ENCODE data around the gene FCN2. TPM values are rescaled to one million over a fixed set of nuclear protein-coding genes. Genes with fewer than 3 reads are reported as not detected.

FCN2 gene
- total and polyA plus RNA-seq, 2 of the 13 experiments (the other 11 are each of a cell fraction or from before 2014, with no cell fraction given): not detected

DNA sequence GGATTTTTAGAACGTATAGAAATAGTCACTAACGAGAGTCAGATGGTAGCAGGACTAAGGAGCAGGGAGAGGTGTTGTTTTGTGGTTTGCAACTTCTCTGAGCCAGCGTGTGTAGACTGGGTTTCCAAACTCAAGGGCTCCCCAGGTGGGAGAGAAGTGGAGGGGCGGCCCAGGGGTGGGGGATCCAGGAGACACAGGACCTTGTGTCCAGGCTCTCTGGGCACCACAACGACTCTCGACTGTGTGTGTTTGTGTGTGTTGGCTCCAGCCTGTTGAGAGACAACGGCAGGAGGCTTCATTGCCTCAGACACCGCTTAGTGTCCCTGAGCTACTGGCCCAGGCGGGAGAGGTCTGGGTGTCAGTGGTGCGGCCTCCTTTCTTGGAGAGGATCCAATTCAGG, 38.0 kb downstream of the FCN2 start (continued):
- TF ChIP-seq, protein P1, sequence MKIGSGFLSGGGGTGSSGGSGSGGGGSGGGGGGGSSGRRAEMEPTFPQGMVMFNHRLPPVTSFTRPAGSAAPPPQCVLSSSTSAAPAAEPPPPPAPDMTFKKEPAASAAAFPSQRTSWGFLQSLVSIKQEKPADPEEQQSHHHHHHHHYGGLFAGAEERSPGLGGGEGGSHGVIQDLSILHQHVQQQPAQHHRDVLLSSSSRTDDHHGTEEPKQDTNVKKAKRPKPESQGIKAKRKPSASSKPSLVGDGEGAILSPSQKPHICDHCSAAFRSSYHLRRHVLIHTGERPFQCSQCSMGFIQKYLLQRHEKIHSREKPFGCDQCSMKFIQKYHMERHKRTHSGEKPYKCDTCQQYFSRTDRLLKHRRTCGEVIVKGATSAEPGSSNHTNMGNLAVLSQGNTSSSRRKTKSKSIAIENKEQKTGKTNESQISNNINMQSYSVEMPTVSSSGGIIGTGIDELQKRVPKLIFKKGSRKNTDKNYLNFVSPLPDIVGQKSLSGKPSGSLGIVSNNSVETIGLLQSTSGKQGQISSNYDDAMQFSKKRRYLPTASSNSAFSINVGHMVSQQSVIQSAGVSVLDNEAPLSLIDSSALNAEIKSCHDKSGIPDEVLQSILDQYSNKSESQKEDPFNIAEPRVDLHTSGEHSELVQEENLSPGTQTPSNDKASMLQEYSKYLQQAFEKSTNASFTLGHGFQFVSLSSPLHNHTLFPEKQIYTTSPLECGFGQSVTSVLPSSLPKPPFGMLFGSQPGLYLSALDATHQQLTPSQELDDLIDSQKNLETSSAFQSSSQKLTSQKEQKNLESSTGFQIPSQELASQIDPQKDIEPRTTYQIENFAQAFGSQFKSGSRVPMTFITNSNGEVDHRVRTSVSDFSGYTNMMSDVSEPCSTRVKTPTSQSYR (CRISPR knock-in tag; IDR thresholded peaks at IDR 0.05; ENCODE audit: borderline replicate concordance): no peak
- TF ChIP-seq, protein P2, sequence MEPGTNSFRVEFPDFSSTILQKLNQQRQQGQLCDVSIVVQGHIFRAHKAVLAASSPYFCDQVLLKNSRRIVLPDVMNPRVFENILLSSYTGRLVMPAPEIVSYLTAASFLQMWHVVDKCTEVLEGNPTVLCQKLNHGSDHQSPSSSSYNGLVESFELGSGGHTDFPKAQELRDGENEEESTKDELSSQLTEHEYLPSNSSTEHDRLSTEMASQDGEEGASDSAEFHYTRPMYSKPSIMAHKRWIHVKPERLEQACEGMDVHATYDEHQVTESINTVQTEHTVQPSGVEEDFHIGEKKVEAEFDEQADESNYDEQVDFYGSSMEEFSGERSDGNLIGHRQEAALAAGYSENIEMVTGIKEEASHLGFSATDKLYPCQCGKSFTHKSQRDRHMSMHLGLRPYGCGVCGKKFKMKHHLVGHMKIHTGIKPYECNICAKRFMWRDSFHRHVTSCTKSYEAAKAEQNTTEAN (CRISPR knock-in tag; conservative IDR thresholded peaks at IDR 0.05): no peak
- TF ChIP-seq SMYD3 (CRISPR knock-in tag; IDR thresholded peaks at IDR 0.05) (no peak), ZNF878 (CRISPR knock-in tag; IDR thresholded peaks at IDR 0.05) (no peak), ZC3H13 (CRISPR knock-in tag; IDR thresholded peaks at IDR 0.05) (no peak)

DNA sequence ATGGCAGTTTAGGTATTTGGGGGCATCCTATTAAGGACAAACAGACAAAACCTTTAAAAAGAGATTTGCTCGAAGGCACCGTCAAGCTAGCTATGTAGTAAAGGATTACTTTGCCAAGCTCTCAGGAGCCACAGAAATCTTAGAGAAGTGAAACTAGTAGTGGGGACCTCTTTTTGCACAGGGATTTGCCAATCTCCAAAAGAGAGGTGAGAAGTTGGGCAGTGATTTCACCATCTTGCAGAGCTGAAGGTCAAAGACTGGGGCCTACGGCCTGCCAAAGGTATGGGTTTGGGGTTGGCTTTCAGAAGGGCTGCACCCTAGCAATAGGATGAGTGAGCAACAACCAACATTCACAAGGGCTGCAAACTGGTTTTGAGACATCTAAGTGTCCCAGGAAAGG, 38.7 kb downstream of the FCN2 start:
- Histone ChIP-seq H3K4me2 (ENCODE audit: low read depth, low read length) (no peak overlapping the region), H3K27ac (ENCODE audit: extremely low read length, insufficient read depth, low read length) (no peak overlapping the region), H3K9ac (ENCODE audit: insufficient read depth, low read depth, low read length) (no peak overlapping the region), H3K4me3 (replicated peaks in 1 of 3; ENCODE audit: insufficient read depth in 1 of 3, low read depth in 2 of 3, low read length in 3 of 3) (no peak overlapping the region), H4K20me1 (ENCODE audit: insufficient read depth, low read length) (no peaks in the 10 kb centered on the region), H3K36me3 (replicated peaks in 1 of 2; ENCODE audit: control insufficient read depth in 1 of 2, insufficient read depth in 2 of 2, low read length in 2 of 2) (no peaks in the 10 kb centered on the region), H2AFZ (ENCODE audit: low read length) (no peak overlapping the region), H3K4me1 (ENCODE audit: insufficient read depth, low read length) (no peaks in the 10 kb centered on the region), H3K27me3 (ENCODE audit: control insufficient read depth in 1 of 2, insufficient read depth in 2 of 2, low read length in 2 of 2) (peaks cover 6 to 31% of the 10 kb centered on the region in 2 experiments; a peak in 4 of 5 replicates), H3K9me3 (ENCODE audit: low read length) (no peaks in the 10 kb centered on the region), H3K79me2 (ENCODE audit: insufficient read depth, low read length) (no peaks in the 10 kb centered on the region)
- intact Hi-C loops (cut with micrococcal nuclease; ENCODE audit: unreplicated experiment): no loop called here
- 36% methylated on average over 3 of the region's 3 CpGs for WGBS (ENCODE audit: low lambda C conversion rate)
- DNase-seq (ENCODE audit: low spot score): no peak
- BruUV-seq (replicated peaks): no TSS peak
- POLR2A ChIA-PET: no interaction called here
- no peak for ATAC-seq
- in situ Hi-C loops (cut with HindIII; ENCODE audit: extremely low pct_ligation_motif_present, low pct_unique_long_range_greater_than_20kb): no loop called here
- CTCF ChIA-PET (ENCODE audit: low intra/inter-chr PET ratio, low total read pairs): no interaction called here
- no peak for FAIRE-seq
- TF ChIP-seq, protein P3, sequence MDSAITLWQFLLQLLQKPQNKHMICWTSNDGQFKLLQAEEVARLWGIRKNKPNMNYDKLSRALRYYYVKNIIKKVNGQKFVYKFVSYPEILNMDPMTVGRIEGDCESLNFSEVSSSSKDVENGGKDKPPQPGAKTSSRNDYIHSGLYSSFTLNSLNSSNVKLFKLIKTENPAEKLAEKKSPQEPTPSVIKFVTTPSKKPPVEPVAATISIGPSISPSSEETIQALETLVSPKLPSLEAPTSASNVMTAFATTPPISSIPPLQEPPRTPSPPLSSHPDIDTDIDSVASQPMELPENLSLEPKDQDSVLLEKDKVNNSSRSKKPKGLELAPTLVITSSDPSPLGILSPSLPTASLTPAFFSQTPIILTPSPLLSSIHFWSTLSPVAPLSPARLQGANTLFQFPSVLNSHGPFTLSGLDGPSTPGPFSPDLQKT (CRISPR knock-in tag; IDR thresholded peaks at IDR 0.05; ENCODE audit: borderline replicate concordance): no peak
- TF ChIP-seq HOXA5 (CRISPR knock-in tag; IDR thresholded peaks at IDR 0.05) (no peak), SRSF1 (optimal IDR thresholded peaks at IDR 0.05; ENCODE audit: low read depth, low read length) (no peak), RFXANK (CRISPR knock-in tag; IDR thresholded peaks at IDR 0.05) (no peak), CEBPG (CRISPR knock-in tag; IDR thresholded peaks at IDR 0.05) (no peak), AKAP8 (CRISPR knock-in tag; IDR thresholded peaks at IDR 0.05) (no peak), NFATC3 (CRISPR knock-in tag; IDR thresholded peaks at IDR 0.05) (no peak), ZEB1 (IDR thresholded peaks at IDR 0.05; ENCODE audit: insufficient replicate concordance, low read depth) (no peak), ZNF737 (CRISPR knock-in tag; IDR thresholded peaks at IDR 0.05; ENCODE audit: borderline replicate concordance) (no peak), FOSL1 (CRISPR knock-in tag; IDR thresholded peaks at IDR 0.05; ENCODE audit: borderline replicate concordance) (no peak), ZNF432 (CRISPR knock-in tag; IDR thresholded peaks at IDR 0.05; ENCODE audit: borderline replicate concordance) (no peak)
- TF ChIP-seq, protein P4, sequence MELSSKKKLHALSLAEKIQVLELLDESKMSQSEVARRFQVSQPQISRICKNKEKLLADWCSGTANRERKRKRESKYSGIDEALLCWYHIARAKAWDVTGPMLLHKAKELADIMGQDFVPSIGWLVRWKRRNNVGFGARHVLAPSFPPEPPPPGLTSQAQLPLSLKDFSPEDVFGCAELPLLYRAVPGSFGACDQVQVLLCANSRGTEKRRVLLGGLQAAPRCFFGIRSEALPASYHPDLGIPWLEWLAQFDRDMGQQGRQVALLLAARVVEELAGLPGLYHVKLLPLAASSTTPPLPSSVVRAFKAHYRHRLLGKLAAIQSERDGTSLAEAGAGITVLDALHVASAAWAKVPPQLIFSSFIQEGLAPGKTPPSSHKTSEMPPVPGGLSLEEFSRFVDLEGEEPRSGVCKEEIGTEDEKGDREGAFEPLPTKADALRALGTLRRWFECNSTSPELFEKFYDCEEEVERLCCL (CRISPR knock-in tag; IDR thresholded peaks at IDR 0.05; ENCODE audit: borderline replicate concordance): no peak

All from HepG2 (cell line).